Cardiac fibroblast (primary cell): Measurements from ENCODE around the gene DPP8.

Source experiments
- DNase-seq, 2 donors: peaks; one replicate each; pipeline versions ENCODE4 v3.0.0 to v3.0.0-alpha.2; 2010; ENCODE audit warnings: low read depth in 2 of 2
- H3K4me3 ChIP-seq, 2 donors: replicated peaks in 1 of 2; 1 replicate in 1 of 2; 2 replicates in 1 of 2; pipeline ENCODE4 v1.5.1; 2011; ENCODE audit warnings: low read depth in 2 of 2, low read length in 2 of 2, mild to moderate bottlenecking in 2 of 2, moderate library complexity in 1 of 2
- CTCF ChIP-seq: IDR thresholded peaks from one replicate; pipeline ENCODE4 v1.5.1; 2011; ENCODE audit warnings: low read depth, mild to moderate bottlenecking, low read length, inconsistent platforms

DPP8 gene

GRCh38 chr15:65540314-65540713 lies 22.8 kb upstream of the DPP8 start:
- no peak for TF ChIP-seq CTCF
- H3K4me3 ChIP-seq: no peak overlapping the region
- DNase-seq: no peak

- TF ChIP-seq CTCF: no peak
- DNase-seq: peak in 1 of 2 donors; percentile 9
- no peak overlapping the region for H3K4me3 ChIP-seq
Measured at GRCh38 chr15:65535192-65535591, 17.7 kb upstream of the DPP8 start.

- DNase-seq: no peak
- no peak overlapping the region for H3K4me3 ChIP-seq
- TF ChIP-seq CTCF: no peak
Measured at GRCh38 chr15:65533057-65533756, 15.7 kb upstream of the DPP8 start.

GRCh38 chr15:65532738-65533051 lies 15.2 kb upstream of the DPP8 start:
- DNase-seq: peak; percentile 19 to 35
- TF ChIP-seq CTCF: no peak
- no peak overlapping the region for H3K4me3 ChIP-seq

GRCh38 chr15:65530318-65531111 lies 13.0 kb upstream of the DPP8 start, which contains the start of gene HACD3:
HACD3 (plus strand) TSS chr15:65530463; CDS start chr15:65530632, 169 bp downstream.
- TF ChIP-seq CTCF: no peak
- H3K4me3 ChIP-seq: peak within 1 kb of the TSS; percentile 81 to 83
- peak; percentile 72 to 82 for DNase-seq

- H3K4me3 ChIP-seq: peak overlapping the region; percentile 34 to 83
- TF ChIP-seq CTCF: no peak
- no peak for DNase-seq
Measured at GRCh38 chr15:65529762-65530317, 12.4 kb upstream of the DPP8 start.
